IMR-90 (cell line): ENCODE data around the gene KLF2. TPM values are rescaled to one million over a fixed set of nuclear protein-coding genes. Genes with fewer than 3 reads are reported as not detected.

Experiments used
- CTCF ChIP-seq: conservative IDR thresholded peaks from 2 replicates; pipeline ENCODE4 v1.5.1; 2012; ENCODE audit warnings: mild to moderate bottlenecking, low read depth, low read length, improper control_type of control experiment
- ELK1 ChIP-seq: fragments of 150-350 bp; IDR thresholded peaks from 2 replicates; pipeline ENCODE4 v1.6.1; 2016; ENCODE audit warnings: low read depth, mild to moderate bottlenecking, low read length, moderate library complexity, borderline replicate concordance
- FOS ChIP-seq: fragments of 150-350 bp; IDR thresholded peaks from 2 replicates; pipeline ENCODE4 v1.6.1; 2016; ENCODE audit warnings: low read depth, low read length
- polyA plus RNA-seq, 3 experiments: library from polyadenylated mRNA; depleted of rRNA; stranded (reverse); fragments of >200 nt; gene quantifications; 2 replicates each; pipeline ENCODE4 v1.2.3, GENCODE V29; 2012; ENCODE audit warnings: low replicate concordance in 1 of 3
- total RNA-seq: library from RNA; depleted of rRNA; stranded (reverse); fragments of >200 nt; gene quantifications from 2 replicates; pipeline ENCODE4 v1.2.3, GENCODE V29; 2012

KLF2 gene
- total and polyA plus RNA-seq, 2 of the 4 experiments (the other 2 are of a cell fraction), result 1.1 to 34.4 TPM

GRCh38 chr19:16374436-16374835 lies 49.8 kb downstream of the KLF2 start (continued):
- TF ChIP-seq CTCF (no peak), ELK1 (no peak), FOS (no peak)
